Epithelial cell of esophagus (primary cell): Measurements from ENCODE around the gene SWI5.

Experiments
- DNase-seq: peaks from one replicate; pipeline ENCODE4 v3.0.0; 2010; ENCODE audit warnings: low read depth
- H3K4me3 ChIP-seq: 2 replicates; pipeline ENCODE4 v1.5.1; 2011; ENCODE audit warnings: mild to moderate bottlenecking, low read length, control low read depth
- TF ChIP-seq, protein P1 (sequence below): IDR thresholded peaks from 2 replicates; pipeline ENCODE4 v1.5.1; 2011; ENCODE audit warnings: low read depth, mild to moderate bottlenecking, low read length, control low read depth, inconsistent platforms; ENCODE audit not compliant: insufficient read depth; ENCODE audit errors: missing control alignments

SWI5 gene

DNA sequence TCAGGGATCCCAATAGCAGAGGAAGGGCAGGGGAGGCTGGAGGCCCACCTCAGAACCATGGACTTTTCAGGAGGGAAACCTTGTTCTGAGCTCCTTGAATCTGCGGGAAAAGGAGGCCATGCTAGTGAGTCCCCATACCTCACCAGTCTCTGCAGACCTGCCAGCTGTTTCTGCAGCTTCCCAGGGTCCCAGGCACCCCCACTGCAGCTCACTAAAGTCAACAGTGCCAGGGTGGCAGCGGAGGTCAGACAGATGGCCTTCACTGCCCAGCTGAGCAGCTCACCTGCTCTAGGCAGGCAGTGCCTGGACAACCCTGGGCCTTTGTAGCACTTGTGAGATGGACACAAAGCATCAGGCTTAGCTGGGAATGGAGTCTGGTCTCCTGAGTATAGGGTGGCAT lies 59.8 kb downstream of the SWI5 start:
- TF ChIP-seq, protein P1, sequence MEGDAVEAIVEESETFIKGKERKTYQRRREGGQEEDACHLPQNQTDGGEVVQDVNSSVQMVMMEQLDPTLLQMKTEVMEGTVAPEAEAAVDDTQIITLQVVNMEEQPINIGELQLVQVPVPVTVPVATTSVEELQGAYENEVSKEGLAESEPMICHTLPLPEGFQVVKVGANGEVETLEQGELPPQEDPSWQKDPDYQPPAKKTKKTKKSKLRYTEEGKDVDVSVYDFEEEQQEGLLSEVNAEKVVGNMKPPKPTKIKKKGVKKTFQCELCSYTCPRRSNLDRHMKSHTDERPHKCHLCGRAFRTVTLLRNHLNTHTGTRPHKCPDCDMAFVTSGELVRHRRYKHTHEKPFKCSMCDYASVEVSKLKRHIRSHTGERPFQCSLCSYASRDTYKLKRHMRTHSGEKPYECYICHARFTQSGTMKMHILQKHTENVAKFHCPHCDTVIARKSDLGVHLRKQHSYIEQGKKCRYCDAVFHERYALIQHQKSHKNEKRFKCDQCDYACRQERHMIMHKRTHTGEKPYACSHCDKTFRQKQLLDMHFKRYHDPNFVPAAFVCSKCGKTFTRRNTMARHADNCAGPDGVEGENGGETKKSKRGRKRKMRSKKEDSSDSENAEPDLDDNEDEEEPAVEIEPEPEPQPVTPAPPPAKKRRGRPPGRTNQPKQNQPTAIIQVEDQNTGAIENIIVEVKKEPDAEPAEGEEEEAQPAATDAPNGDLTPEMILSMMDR, result no peak
- no peak for DNase-seq
- H3K4me3 ChIP-seq, result no peak overlapping the region

DNA sequence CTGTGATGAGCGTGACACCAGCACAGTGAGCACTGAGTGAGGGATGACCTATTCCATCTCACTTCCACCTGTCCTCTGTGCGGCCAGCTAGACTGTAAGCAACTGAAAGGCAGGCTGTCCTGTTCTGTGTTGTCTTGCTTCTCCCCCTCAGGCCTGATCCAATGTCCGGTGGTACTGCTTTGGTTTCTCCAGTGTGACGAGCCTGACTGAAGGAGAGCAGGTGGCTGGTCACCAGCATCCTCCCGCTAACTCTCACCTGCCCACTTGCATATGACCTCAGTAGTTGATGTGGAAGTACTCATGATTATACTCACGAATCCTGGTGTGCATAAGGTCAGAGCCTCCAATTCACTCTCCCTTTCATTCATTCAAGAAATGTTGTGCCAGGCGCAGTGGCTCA lies 61.9 kb downstream of the SWI5 start:
- DNase-seq, result no peak
- TF ChIP-seq, protein P1, result no peak

More for the DNA sequence above, 61.9 kb downstream of the SWI5 start:
- no peak overlapping the region for H3K4me3 ChIP-seq
